T-helper 2 cell treated with Interferon-gamma antibody and Interleukin-4, amounts not matched to agents 5 μg/mL and 100 μg/mL, for 36 hours (primary cell): ENCODE results near the gene TBXAS1.

Source experiments
- DNase-seq: peaks from one replicate; pipeline ENCODE4 v3.0.0; 2021; ENCODE audit warnings: low spot score
- H3K27ac Mint-ChIP-seq: one replicate; pipeline ENCODE4 v1.8.0; 2021; ENCODE audit warnings: mild to moderate bottlenecking, mixed read lengths
- H3K27me3 Mint-ChIP-seq: one replicate; pipeline ENCODE4 v1.8.0; 2021; ENCODE audit warnings: low read depth, mixed read lengths
- H3K36me3 Mint-ChIP-seq: one replicate; pipeline ENCODE4 v1.8.0; 2021; ENCODE audit warnings: low read depth, mixed read lengths
- H3K4me1 Mint-ChIP-seq: one replicate; pipeline ENCODE4 v1.8.0; 2021; ENCODE audit warnings: low read depth, mixed read lengths
- H3K4me3 Mint-ChIP-seq: one replicate; pipeline ENCODE4 v1.8.0; 2022; ENCODE audit warnings: mild to moderate bottlenecking, moderate library complexity, mixed read lengths
- H3K9me3 Mint-ChIP-seq: one replicate; pipeline ENCODE4 v1.8.0; 2021; ENCODE audit warnings: mixed read lengths

TBXAS1 gene

GRCh38 chr7:139829025-139829774, at the start of gene TBXAS1:
Gene TBXAS1 (plus strand): TSS chr7:139829264. CDS start chr7:139829391, 127 bp downstream.
- peak within 1 kb of the TSS; percentile 29 for H3K27ac Mint-ChIP-seq
- peak within 1 kb of the TSS; percentile 47 for H3K4me3 Mint-ChIP-seq
- H3K9me3 Mint-ChIP-seq = peaks cover 7% of the 10 kb centered on the region
- peaks cover 20% of the 10 kb centered on the region for H3K4me1 Mint-ChIP-seq
- peaks cover 2% of the 10 kb centered on the region for H3K36me3 Mint-ChIP-seq
- DNase-seq = no peak
- peaks cover 18% of the 10 kb centered on the region for H3K27me3 Mint-ChIP-seq

GRCh38 chr7:139782932-139783331, 46.1 kb upstream of the TBXAS1 start:
- Mint-ChIP-seq H3K4me1 (peaks cover 7% of the 10 kb centered on the region), H3K27ac (no peak overlapping the region), H3K4me3 (no peak overlapping the region), H3K36me3 (no peaks in the 10 kb centered on the region), H3K9me3 (no peaks in the 10 kb centered on the region), H3K27me3 (peaks cover 23% of the 10 kb centered on the region)
- no peak for DNase-seq

DNA sequence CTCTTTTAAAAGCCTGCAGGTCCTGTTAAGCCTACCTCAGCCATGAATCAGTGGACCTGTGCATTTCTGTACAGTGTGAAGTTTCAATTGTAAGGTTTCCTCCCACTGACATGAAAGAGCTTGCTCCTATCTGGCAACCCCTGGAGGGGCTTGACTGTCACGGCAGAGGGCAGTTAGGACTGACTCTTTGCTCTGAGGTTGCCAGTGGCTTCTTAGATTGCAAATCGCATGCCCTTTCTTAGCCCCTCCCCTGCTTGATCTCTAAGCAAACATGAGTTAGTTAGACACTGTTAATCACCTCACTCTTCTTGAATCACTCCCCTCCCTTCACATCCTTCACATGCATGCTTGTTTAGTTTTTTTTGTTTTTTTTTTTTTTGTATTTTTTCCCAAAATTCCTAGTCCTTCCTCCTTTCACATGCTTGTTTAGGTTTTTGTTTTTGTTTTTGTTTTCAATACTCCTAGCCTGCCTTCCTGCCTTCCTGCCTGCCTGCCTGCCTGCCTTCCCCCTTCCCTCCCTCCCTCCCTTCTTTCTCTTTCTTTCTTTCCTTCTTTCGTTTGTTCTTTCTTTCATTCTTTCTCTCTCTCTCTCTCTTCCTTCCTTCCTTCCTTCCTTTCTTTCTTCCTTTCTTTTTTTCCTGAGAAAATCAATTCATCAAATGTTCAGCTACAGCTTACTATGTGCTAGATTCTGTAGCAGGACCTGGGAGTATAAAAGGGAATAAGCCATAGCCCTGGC, 45.2 kb upstream of the TBXAS1 start:
- Mint-ChIP-seq H3K36me3 (no peaks in the 10 kb centered on the region), H3K9me3 (no peaks in the 10 kb centered on the region), H3K27ac (no peak overlapping the region), H3K27me3 (peaks cover 24% of the 10 kb centered on the region), H3K4me1 (peaks cover 3% of the 10 kb centered on the region), H3K4me3 (no peak overlapping the region)
- no peak for DNase-seq

GRCh38 chr7:139784648-139785047, 44.4 kb upstream of the TBXAS1 start:
- Mint-ChIP-seq H3K4me3 (no peak overlapping the region), H3K27me3 (peaks cover 18% of the 10 kb centered on the region), H3K4me1 (no peaks in the 10 kb centered on the region), H3K27ac (no peak overlapping the region), H3K9me3 (no peaks in the 10 kb centered on the region), H3K36me3 (no peaks in the 10 kb centered on the region)
- no peak for DNase-seq

- no peak overlapping the region for H3K4me3 Mint-ChIP-seq
- H3K4me1 Mint-ChIP-seq = no peaks in the 10 kb centered on the region
- DNase-seq = no peak
- peaks cover 11% of the 10 kb centered on the region for H3K27me3 Mint-ChIP-seq
- peaks cover 2% of the 10 kb centered on the region for H3K36me3 Mint-ChIP-seq
- no peak overlapping the region for H3K27ac Mint-ChIP-seq
- peaks cover 8% of the 10 kb centered on the region for H3K9me3 Mint-ChIP-seq
Measured at GRCh38 chr7:139791316-139791715, 37.7 kb upstream of the TBXAS1 start.

DNA sequence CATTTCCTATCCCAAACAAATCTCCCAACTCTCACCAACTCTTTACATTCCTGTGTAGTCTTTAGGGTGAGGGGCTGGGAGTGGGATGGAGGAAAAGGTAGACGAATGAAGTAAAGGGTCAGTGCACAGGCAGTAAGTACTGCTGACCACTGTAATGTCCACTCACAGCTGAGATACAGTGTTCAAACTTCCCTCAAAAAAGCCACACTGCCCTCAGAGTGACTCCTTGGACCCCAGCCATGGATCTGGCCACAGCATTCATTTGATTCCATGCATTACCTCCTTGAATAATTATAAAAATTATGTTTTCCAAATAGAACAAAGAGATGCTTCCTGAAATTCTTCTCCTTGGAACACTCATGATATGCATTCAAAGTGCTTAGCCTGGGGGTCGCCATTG, 31.5 kb upstream of the TBXAS1 start:
- no peak for DNase-seq
- Mint-ChIP-seq H3K27me3 (peaks cover 3% of the 10 kb centered on the region), H3K4me3 (no peak overlapping the region), H3K27ac (no peak overlapping the region), H3K9me3 (peaks cover 11% of the 10 kb centered on the region), H3K4me1 (peaks cover 4% of the 10 kb centered on the region), H3K36me3 (peaks cover 2% of the 10 kb centered on the region)

GRCh38 chr7:139798221-139798620, 30.8 kb upstream of the TBXAS1 start:
- no peak overlapping the region for H3K27ac Mint-ChIP-seq
- H3K4me3 Mint-ChIP-seq = no peak overlapping the region
- peaks cover 3% of the 10 kb centered on the region for H3K27me3 Mint-ChIP-seq
- peaks cover 17% of the 10 kb centered on the region for H3K9me3 Mint-ChIP-seq
- H3K36me3 Mint-ChIP-seq = peaks cover 2% of the 10 kb centered on the region
- no peak for DNase-seq
- H3K4me1 Mint-ChIP-seq = peaks cover 4% of the 10 kb centered on the region

DNA sequence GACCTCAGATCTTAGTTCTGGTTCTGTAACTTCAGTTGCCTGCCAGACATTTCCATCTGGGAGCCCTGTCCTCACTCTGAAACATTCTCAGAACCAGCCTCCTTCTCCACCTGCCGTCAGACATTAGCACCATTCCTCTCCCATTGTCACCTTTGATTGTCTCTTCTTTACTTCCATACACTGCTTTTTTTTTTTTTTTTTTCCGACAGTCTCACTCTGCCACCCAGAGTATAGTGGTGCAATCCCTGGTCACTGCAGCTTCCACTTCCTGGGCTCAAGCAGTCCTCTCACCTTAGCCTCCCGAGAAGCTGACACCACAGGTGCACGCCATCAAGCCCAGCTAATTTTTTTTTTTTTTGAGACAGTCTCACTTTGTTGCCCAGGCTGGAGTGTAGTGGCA, 30.2 kb upstream of the TBXAS1 start:
- Mint-ChIP-seq H3K4me3 (no peak overlapping the region), H3K36me3 (peaks cover 2% of the 10 kb centered on the region), H3K27ac (no peak overlapping the region), H3K9me3 (peaks cover 14% of the 10 kb centered on the region), H3K4me1 (peaks cover 4% of the 10 kb centered on the region), H3K27me3 (peaks cover 3% of the 10 kb centered on the region)
- no peak for DNase-seq

DNA sequence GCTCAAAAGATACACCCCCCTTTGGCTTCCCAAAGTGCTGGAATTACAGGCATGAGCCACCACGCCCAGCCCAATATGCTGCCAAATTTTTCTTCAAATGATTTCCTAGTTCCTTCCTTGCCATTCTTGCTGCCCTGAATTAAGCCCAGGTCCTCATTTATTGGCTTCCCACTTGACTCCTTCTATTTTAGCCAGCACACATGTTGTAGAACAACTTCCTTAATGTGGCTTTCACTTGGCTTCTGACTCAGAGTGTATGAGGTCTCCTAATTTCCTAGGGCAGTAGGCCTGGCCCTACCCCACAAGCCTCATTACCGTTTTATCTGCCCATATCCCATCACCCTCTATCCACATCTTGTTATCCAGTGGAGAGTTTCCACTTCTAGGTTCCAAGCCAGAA, 29.5 kb upstream of the TBXAS1 start:
- peaks cover 17% of the 10 kb centered on the region for H3K9me3 Mint-ChIP-seq
- H3K27ac Mint-ChIP-seq = no peak overlapping the region
- peaks cover 3% of the 10 kb centered on the region for H3K27me3 Mint-ChIP-seq

GRCh38 chr7:139804571-139804970, 24.5 kb upstream of the TBXAS1 start:
- no peaks in the 10 kb centered on the region for H3K4me1 Mint-ChIP-seq
- H3K27ac Mint-ChIP-seq = no peak overlapping the region
- no peaks in the 10 kb centered on the region for H3K36me3 Mint-ChIP-seq
- DNase-seq = no peak
- peaks cover 17% of the 10 kb centered on the region for H3K9me3 Mint-ChIP-seq
- no peaks in the 10 kb centered on the region for H3K27me3 Mint-ChIP-seq
- H3K4me3 Mint-ChIP-seq = no peak overlapping the region

More for the DNA sequence above, 29.5 kb upstream of the TBXAS1 start:
- Mint-ChIP-seq H3K4me3 (no peak overlapping the region), H3K4me1 (peaks cover 4% of the 10 kb centered on the region), H3K36me3 (peaks cover 2% of the 10 kb centered on the region)
- DNase-seq = no peak

DNA sequence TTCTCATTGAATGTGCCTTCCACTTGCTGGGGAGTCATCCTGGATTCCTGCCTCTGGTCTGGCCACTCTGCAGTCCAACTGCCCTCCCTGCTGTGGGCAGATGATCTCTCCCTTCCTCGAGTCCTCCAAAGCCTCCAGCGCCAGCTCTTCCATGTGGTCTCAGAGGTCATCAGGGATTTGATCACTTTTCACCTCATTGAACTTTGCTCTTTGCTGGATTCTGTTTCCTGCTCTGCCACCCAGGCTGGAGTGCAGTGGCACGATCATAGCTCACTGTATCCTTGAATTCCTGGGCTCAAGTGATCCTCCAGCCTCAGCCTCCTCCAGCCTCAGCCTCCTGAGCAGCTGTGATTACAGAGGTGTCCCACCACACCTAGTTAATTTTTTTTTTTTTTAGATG, 22.1 kb upstream of the TBXAS1 start:
- H3K36me3 Mint-ChIP-seq = no peaks in the 10 kb centered on the region
- peaks cover 17% of the 10 kb centered on the region for H3K9me3 Mint-ChIP-seq
- H3K4me1 Mint-ChIP-seq = peaks cover 2% of the 10 kb centered on the region
- DNase-seq = no peak
- H3K27me3 Mint-ChIP-seq = peaks cover 3% of the 10 kb centered on the region
- H3K4me3 Mint-ChIP-seq = no peak overlapping the region
- H3K27ac Mint-ChIP-seq = no peak overlapping the region

DNA sequence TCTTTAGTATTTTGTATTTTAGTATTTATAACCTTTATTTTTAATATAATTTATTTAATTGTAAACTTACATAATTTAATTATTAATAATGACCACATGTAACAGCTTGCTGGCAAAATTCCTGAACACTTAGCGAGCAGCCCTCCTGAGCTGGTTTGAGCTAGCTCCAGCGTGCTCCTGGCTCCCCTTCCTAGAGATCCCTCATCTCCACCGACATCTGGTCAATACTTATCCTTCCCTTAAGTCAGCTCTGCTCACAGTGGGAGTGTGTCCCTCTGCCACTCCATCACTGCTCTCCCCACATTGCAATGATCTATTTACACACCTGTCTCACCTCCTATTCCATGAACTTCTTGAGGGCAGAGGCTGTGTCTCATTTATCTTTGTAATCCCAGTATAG, 20.6 kb upstream of the TBXAS1 start:
- H3K27me3 Mint-ChIP-seq = peaks cover 3% of the 10 kb centered on the region
- H3K27ac Mint-ChIP-seq = no peak overlapping the region
- no peaks in the 10 kb centered on the region for H3K36me3 Mint-ChIP-seq
- H3K9me3 Mint-ChIP-seq = peaks cover 8% of the 10 kb centered on the region
- H3K4me1 Mint-ChIP-seq = peaks cover 2% of the 10 kb centered on the region
- no peak for DNase-seq
- no peak overlapping the region for H3K4me3 Mint-ChIP-seq

GRCh38 chr7:139808846-139809442, 20.1 kb upstream of the TBXAS1 start:
- no peak overlapping the region for H3K27ac Mint-ChIP-seq
- no peak for DNase-seq

GRCh38 chr7:139811066-139811465, 18.0 kb upstream of the TBXAS1 start:
- peaks cover 5% of the 10 kb centered on the region for H3K9me3 Mint-ChIP-seq
- no peak overlapping the region for H3K4me3 Mint-ChIP-seq
- no peak overlapping the region for H3K27ac Mint-ChIP-seq
- peaks cover 5% of the 10 kb centered on the region for H3K4me1 Mint-ChIP-seq
- peaks cover 3% of the 10 kb centered on the region for H3K27me3 Mint-ChIP-seq
- H3K36me3 Mint-ChIP-seq = no peaks in the 10 kb centered on the region
- no peak for DNase-seq

More at GRCh38 chr7:139808846-139809442, 20.1 kb upstream of the TBXAS1 start:
- Mint-ChIP-seq H3K4me3 (no peak overlapping the region), H3K9me3 (peaks cover 8% of the 10 kb centered on the region), H3K27me3 (peaks cover 3% of the 10 kb centered on the region), H3K36me3 (no peaks in the 10 kb centered on the region), H3K4me1 (peaks cover 4% of the 10 kb centered on the region)
